Ascending aorta (tissue), 2 donors: ENCODE measurements around the gene CEP68. TPM values are rescaled to one million over a fixed set of nuclear protein-coding genes. Genes with fewer than 3 reads are reported as not detected.
A peak's percentile ranks its signal among the peaks of the same experiment; 100 is the strongest.

Experiments used
- DNase-seq, 2 donors: peaks; one replicate each; pipeline ENCODE4 v3.0.0-alpha.2; 2019; ENCODE audit warnings: low spot score in 2 of 2
- H3K27ac ChIP-seq, 2 donors: fragments of 200-600 bp; sonication (generic); one replicate each; pipeline ENCODE4 v1.5.1; 2016 to 2017; ENCODE audit warnings: mild to moderate bottlenecking in 1 of 2
- H3K27me3 ChIP-seq: fragments of 200-600 bp; sonication (generic); one replicate; pipeline ENCODE4 v1.5.1; 2017
- H3K36me3 ChIP-seq, 2 donors: fragments of 200-600 bp; sonication (generic); one replicate each; pipeline ENCODE4 v1.5.1; 2016
- H3K4me1 ChIP-seq, 2 donors: fragments of 200-600 bp; sonication (generic); one replicate each; pipeline ENCODE4 v1.5.1; 2016 to 2017; ENCODE audit warnings: mild to moderate bottlenecking in 1 of 2
- H3K4me3 ChIP-seq, 2 donors: fragments of 200-600 bp; sonication (generic); one replicate each; pipeline ENCODE4 v1.5.1; 2016 to 2017; ENCODE audit warnings: mild to moderate bottlenecking in 1 of 2
- H3K9me3 ChIP-seq, 2 donors: fragments of 200-600 bp; sonication (generic); one replicate each; pipeline ENCODE4 v1.5.1; 2016
- intact Hi-C: fragments of 100-400 bp; cut with DNase I; formaldehyde crosslinking; loops from one replicate; pipeline ENCODE4 v1.15.1; 2023
- total RNA-seq: library from RNA; depleted of rRNA; stranded (reverse); fragments of >200 nt; gene quantifications from one replicate; pipeline ENCODE4 v1.1.0, GENCODE V29; 2016
- TF ChIP-seq, protein P1 (sequence below), 3 experiments: fragments of 200-600 bp in 2 of 3; fragments of 450-650 bp in 1 of 3; sonication (generic) in 2 of 3; IDR thresholded peaks; one replicate each; pipeline ENCODE4 v1.5.1; 2016 to 2019; ENCODE audit warnings: antibody characterized with exemption in 3 of 3, mild to moderate bottlenecking in 1 of 3, moderate library complexity in 1 of 3

Gene CEP68
- total RNA-seq, 1 donor from 2014 or later = 30.8 TPM

GRCh38 chr2:65057054-65057375, 799 bp downstream of the CEP68 start:
- H3K4me3 ChIP-seq = peak overlapping the region; percentile 82 to 94
- TF ChIP-seq, protein P1, sequence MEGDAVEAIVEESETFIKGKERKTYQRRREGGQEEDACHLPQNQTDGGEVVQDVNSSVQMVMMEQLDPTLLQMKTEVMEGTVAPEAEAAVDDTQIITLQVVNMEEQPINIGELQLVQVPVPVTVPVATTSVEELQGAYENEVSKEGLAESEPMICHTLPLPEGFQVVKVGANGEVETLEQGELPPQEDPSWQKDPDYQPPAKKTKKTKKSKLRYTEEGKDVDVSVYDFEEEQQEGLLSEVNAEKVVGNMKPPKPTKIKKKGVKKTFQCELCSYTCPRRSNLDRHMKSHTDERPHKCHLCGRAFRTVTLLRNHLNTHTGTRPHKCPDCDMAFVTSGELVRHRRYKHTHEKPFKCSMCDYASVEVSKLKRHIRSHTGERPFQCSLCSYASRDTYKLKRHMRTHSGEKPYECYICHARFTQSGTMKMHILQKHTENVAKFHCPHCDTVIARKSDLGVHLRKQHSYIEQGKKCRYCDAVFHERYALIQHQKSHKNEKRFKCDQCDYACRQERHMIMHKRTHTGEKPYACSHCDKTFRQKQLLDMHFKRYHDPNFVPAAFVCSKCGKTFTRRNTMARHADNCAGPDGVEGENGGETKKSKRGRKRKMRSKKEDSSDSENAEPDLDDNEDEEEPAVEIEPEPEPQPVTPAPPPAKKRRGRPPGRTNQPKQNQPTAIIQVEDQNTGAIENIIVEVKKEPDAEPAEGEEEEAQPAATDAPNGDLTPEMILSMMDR (IDR thresholded peaks at IDR 0.05) = no peak
- no peak for DNase-seq
- peak overlapping the region; percentile 78 to 86 for H3K27ac ChIP-seq
- H3K4me1 ChIP-seq = peaks cover 4 to 30% of the 10 kb centered on the region in 2 donors
- H3K27me3 ChIP-seq = no peaks in the 10 kb centered on the region
- intact Hi-C loops = loop anchor here (2.0 to 5.0 kb wide), 2 partner anchors 380 to 1470 kb away; partner anchors contain the start of genes MDH1 and WDPCP
- no peaks in the 10 kb centered on the region for H3K9me3 ChIP-seq
- H3K36me3 ChIP-seq = no peaks in the 10 kb centered on the region

GRCh38 chr2:65057391-65058052, 1.3 kb downstream of the CEP68 start:
- TF ChIP-seq, protein P1 (IDR thresholded peaks at IDR 0.05) = no peak
- Histone ChIP-seq H3K36me3 (no peaks in the 10 kb centered on the region), H3K27ac (peak overlapping the region in 1 of 2 donors; percentile 78), H3K4me1 (peaks cover 4 to 30% of the 10 kb centered on the region in 2 donors), H3K4me3 (peak overlapping the region; percentile 82 to 94), H3K27me3 (no peaks in the 10 kb centered on the region), H3K9me3 (no peaks in the 10 kb centered on the region)
- DNase-seq = no peak
- intact Hi-C loops = loop anchor here (2.0 to 5.0 kb wide), 2 partner anchors 379 to 1470 kb away; partner anchors contain the start of genes MDH1 and WDPCP

DNA sequence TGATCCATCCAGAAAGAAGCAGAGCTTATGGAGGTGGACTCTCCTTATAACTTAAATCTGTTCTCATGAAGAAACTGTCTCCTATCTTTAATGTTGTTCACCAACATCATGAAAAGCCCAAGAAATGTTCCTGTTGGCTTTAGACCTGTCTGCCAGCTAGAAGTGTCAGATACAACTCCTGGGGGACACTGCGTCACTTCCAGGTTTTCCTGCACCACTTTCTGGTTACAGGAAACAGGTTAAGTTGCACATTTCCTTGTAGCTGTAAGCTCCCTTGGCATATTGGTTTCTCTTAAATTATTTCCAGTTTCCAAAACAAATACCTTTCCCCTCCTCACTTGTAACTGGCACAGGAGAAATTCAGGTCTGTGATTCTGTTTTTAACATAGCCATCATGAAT, 2.9 kb downstream of the CEP68 start:
- no peak for DNase-seq
- intact Hi-C loops = loop anchor here (5.0 kb wide), 1 partner anchor 1472 kb away; the partner anchor contains the start of genes MDH1 and WDPCP
- peaks cover 4 to 39% of the 10 kb centered on the region in 2 donors for H3K4me1 ChIP-seq

DNA sequence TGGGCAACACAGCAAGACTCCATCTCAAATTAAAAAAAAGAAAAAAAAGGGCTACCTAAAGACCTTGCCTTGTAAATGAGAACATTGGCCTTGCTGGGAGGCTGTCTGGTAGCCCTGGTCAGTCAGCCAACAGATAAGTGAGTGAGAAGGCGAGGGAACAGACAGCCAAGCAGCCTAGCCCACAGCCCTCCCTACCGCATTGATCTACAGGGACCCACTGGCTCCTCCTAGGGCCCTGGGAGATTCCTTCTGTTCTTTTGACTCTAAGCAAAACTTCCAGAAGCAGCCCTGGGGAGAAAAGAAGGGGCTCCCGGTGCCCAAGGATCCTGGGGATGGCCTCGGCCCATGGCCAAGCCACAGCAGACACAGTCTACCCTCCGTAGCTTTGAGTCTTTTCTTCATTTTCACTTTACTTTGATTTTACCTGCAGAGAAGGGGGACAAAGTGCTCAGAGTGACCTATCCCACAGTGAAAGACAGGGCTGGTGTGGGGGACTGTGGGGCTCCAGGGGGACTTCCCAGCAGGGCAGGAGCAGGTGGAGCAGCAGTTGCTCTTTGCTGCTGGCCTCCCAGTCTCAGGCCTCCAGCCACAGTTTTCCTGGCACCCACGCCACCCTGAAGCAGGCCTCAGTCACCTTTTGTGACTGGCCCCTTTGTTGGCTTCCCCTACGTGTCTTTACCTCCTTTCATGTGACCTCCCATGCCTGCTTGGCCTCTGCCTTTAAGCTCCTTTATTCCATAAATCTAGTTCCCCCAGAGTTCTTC, 5.1 kb downstream of the CEP68 start:
- Histone ChIP-seq H3K4me3 (no peak overlapping the region), H3K36me3 (no peaks in the 10 kb centered on the region), H3K9me3 (no peaks in the 10 kb centered on the region), H3K4me1 (peaks cover 11 to 52% of the 10 kb centered on the region in 2 donors), H3K27me3 (no peaks in the 10 kb centered on the region), H3K27ac (no peak overlapping the region)
- intact Hi-C loops = loop anchor here (5.0 kb wide), 1 partner anchor 106 kb away; no protein-coding TSS in a partner anchor
- TF ChIP-seq, protein P1 (IDR thresholded peaks at IDR 0.05) = no peak
- DNase-seq = no peak

More for the DNA sequence above, 2.9 kb downstream of the CEP68 start:
- H3K27ac ChIP-seq = peak overlapping the region in 1 of 2 donors; percentile 6
- H3K36me3 ChIP-seq = no peaks in the 10 kb centered on the region
- H3K27me3 ChIP-seq = no peaks in the 10 kb centered on the region
- H3K9me3 ChIP-seq = no peaks in the 10 kb centered on the region
- TF ChIP-seq, protein P1 (IDR thresholded peaks at IDR 0.05) = no peak
- H3K4me3 ChIP-seq = no peak overlapping the region

DNA sequence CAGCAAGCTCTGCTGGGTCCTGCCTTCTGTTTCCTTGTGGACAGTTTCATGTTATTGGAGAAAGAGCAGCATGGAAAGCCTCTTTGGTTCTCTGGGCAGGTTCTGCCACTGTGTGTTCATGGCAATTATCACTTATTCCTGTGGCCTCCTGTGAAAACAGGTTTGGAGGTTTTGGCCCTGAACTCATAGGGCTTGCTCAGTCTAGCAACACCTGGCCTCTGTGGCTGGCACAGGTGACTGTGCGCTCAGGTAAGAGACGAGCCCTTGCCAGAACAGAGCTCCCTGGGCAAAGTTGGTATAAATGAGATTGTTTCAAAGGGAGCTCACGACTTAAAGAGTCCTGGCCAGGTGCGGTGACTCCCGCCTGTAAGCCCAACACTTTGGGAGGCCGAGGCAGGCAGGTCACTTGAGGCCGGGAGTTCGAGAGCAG, 5.7 kb downstream of the CEP68 start:
- no peak overlapping the region for H3K4me3 ChIP-seq
- DNase-seq = peak in 1 of 2 donors; percentile 51
- H3K27ac ChIP-seq = no peak overlapping the region
- intact Hi-C loops = loop anchor here (5.0 kb wide), 1 partner anchor 105 kb away; no protein-coding TSS in a partner anchor
- H3K4me1 ChIP-seq = peaks cover 11 to 52% of the 10 kb centered on the region in 2 donors
- TF ChIP-seq, protein P1 (IDR thresholded peaks at IDR 0.05) = no peak
- H3K27me3 ChIP-seq = no peaks in the 10 kb centered on the region
- H3K36me3 ChIP-seq = no peaks in the 10 kb centered on the region
- no peaks in the 10 kb centered on the region for H3K9me3 ChIP-seq
